Subcutaneous adipose tissue (tissue), 4 donors: ENCODE data around the gene SCGB1A1. TPM values are rescaled to one million over a fixed set of nuclear protein-coding genes. Genes with fewer than 3 reads are reported as not detected.

ENCODE experiments used
- CTCF ChIP-seq: fragments of 450-650 bp; IDR thresholded peaks from one replicate; pipeline ENCODE4 v1.5.1; 2016; ENCODE audit warnings: low read depth, mild to moderate bottlenecking, control low read depth, antibody characterized with exemption, moderate library complexity
- total RNA-seq, 4 donors: library from RNA; depleted of rRNA; stranded (reverse); fragments of >200 nt; gene quantifications; one replicate each; pipeline ENCODE4 v1.1.0, GENCODE V29; 2016

SCGB1A1 gene
- total RNA-seq, 4 donors from 2014 or later = not detected

- no peak for TF ChIP-seq CTCF
Observed at GRCh38 chr11:62400760-62401159, 18.1 kb upstream of the SCGB1A1 start.

GRCh38 chr11:62401356-62401755, 17.5 kb upstream of the SCGB1A1 start:
- no peak for TF ChIP-seq CTCF

GRCh38 chr11:62401811-62402210, 17.0 kb upstream of the SCGB1A1 start:
- TF ChIP-seq CTCF = no peak

DNA sequence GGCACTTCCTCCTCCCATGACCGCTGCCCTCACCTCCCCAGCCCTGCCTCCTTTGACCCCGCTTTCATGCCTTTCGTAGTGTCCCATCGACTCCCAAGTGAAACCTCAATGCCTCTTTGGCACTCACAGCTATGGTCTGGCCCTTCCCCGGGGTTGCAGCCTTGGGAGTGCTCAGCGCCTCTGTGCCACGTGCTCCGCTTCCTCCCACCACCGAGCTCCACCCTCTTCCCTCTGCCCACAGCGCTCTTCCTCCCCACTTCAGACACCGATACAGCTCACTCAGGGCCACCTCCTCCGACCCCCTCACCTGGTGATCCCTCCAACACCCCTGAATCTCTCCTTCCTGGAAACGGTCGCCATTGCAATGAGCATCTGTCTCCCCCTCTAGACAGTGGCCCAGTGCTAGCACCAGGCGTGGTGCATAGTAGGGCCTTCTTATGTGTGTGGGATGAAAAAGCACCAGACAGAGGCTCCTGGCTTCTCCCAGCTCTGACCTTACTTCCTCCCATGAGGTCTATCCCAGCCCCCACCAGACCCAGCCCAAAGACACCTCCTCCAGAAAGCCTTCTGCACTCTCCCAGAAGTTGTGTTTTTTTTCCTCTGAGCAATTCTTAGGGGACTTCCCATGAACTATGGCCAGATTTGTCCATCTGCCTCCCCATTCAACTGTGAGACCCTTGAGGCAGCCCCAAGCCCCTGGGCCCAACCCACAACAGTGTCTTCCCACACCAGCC, 16.4 kb upstream of the SCGB1A1 start:
- TF ChIP-seq CTCF = no peak

- no peak for TF ChIP-seq CTCF
Observed at GRCh38 chr11:62402960-62403730, 15.7 kb upstream of the SCGB1A1 start.

GRCh38 chr11:62404435-62404834, 14.4 kb upstream of the SCGB1A1 start:
- no peak for TF ChIP-seq CTCF

DNA sequence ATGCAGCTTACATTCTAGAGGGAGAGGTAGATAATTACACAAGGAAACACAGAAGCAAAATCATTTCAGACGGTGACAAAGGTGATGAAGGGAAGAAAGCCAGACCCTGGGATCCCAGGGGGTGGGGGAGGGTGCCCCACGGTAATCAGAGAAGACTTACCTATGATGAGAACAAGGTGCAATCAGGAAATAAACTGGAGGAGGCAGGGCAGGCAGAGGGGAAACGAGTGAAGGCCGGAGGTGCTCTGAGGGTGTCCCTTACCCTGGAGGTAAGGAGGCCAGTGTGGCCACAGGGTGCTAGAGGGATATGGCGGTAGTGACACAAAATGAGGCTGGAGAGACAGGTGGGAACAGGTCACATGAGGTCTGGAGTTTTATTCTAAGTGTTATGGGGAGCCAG, 13.9 kb upstream of the SCGB1A1 start:
- no peak for TF ChIP-seq CTCF
